Measurements from ENCODE around the gene ZNF615.

Gene ZNF615

DNA sequence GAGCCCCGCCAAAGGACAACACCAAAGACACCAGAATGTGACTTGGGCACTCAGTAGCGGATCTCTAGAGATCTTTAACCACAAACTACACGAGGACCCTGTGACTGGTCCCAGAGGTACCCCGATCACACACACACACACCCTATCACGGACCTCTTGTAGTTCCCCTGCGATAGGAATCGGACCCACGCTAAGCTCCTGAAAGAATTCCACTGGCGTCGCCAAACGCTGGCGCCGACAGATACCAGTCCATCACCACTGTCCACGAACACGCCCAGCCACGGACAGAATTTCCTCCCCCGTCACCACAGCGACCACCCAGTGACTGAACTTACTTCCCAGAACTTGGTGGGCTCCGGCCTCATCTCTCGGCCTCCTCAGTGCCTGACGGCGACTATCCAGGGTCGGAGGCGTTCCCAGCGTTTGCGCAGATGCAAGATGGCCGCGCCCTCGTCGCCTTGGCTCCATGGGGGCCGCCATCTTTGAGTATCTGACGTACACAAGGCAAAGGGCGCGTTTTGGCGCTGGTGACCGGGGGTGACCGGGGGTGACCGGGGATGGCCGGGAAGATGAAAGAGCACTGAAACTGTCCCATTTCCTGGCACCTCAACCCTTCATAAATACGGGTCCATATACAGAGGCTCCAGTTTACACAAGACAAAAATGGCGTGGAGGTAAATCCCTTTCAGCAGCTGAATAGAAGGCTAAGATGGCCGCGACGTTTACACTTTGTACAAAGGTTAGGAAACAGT lies at the start of gene ZNF615 (continued):
- TF ChIP-seq, protein P1, sequence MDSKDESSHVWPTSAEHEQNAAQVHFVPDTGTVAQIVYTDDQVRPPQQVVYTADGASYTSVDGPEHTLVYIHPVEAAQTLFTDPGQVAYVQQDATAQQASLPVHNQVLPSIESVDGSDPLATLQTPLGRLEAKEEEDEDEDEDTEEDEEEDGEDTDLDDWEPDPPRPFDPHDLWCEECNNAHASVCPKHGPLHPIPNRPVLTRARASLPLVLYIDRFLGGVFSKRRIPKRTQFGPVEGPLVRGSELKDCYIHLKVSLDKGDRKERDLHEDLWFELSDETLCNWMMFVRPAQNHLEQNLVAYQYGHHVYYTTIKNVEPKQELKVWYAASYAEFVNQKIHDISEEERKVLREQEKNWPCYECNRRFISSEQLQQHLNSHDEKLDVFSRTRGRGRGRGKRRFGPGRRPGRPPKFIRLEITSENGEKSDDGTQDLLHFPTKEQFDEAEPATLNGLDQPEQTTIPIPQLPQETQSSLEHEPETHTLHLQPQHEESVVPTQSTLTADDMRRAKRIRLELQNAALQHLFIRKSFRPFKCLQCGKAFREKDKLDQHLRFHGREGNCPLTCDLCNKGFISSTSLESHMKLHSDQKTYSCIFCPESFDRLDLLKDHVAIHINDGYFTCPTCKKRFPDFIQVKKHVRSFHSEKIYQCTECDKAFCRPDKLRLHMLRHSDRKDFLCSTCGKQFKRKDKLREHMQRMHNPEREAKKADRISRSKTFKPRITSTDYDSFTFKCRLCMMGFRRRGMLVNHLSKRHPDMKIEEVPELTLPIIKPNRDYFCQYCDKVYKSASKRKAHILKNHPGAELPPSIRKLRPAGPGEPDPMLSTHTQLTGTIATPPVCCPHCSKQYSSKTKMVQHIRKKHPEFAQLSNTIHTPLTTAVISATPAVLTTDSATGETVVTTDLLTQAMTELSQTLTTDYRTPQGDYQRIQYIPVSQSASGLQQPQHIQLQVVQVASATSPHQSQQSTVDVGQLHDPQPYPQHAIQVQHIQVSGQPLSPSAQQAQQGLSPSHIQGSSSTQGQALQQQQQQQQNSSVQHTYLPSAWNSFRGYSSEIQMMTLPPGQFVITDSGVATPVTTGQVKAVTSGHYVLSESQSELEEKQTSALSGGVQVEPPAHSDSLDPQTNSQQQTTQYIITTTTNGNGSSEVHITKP (tag by site-specific recombination; IDR thresholded peaks at IDR 0.05), result 0 out of 2 replicates have a peak, but pooled peaks have one; percentile 47
- TF ChIP-seq ZBTB6 (tag by site-specific recombination; IDR thresholded peaks at IDR 0.05) (no peak), ZNF555 (tag by site-specific recombination; conservative IDR thresholded peaks at IDR 0.05) (no peak), ZNF76 (tag by site-specific recombination; IDR thresholded peaks at IDR 0.05; ENCODE audit: borderline replicate concordance, low read depth) (peak; percentile 75; the same call in 1 of the 2 replicates), OVOL3 (tag by site-specific recombination; IDR thresholded peaks at IDR 0.05) (no peak), ZNF221 (tag by site-specific recombination; IDR thresholded peaks at IDR 0.05; ENCODE audit: borderline replicate concordance) (no peak), GLIS1 (tag by site-specific recombination; IDR thresholded peaks at IDR 0.05) (peak; percentile 78), ZSCAN30 (tag by site-specific recombination; IDR thresholded peaks at IDR 0.05) (no peak), ZFHX2 (tag by site-specific recombination; conservative IDR thresholded peaks at IDR 0.05) (0 out of 2 replicates have a peak, but pooled peaks have one; percentile 21), ZNF514 (tag by site-specific recombination; IDR thresholded peaks at IDR 0.05) (no peak), ZNF18 (tag by site-specific recombination; IDR thresholded peaks at IDR 0.05) (no peak), BCL11B (tag by site-specific recombination; IDR thresholded peaks at IDR 0.05; ENCODE audit: low read depth) (no peak; the same call in 1 of the 2 replicates), ZNF660 (tag by site-specific recombination; IDR thresholded peaks at IDR 0.05) (0 out of 2 replicates have a peak, but pooled peaks have one; percentile 54), ZNF16 (tag by site-specific recombination; IDR thresholded peaks at IDR 0.05; ENCODE audit: low read depth) (no peak), ZNF670 (tag by site-specific recombination; IDR thresholded peaks at IDR 0.05; ENCODE audit: low read depth) (no peak), ZNF658 (tag by site-specific recombination; IDR thresholded peaks at IDR 0.05) (no peak), ZNF501 (tag by site-specific recombination; IDR thresholded peaks at IDR 0.05) (peak; percentile 37; the same call in 1 of the 2 replicates), ZNF692 (tag by site-specific recombination; IDR thresholded peaks at IDR 0.05) (no peak), ZBTB48 (tag by site-specific recombination; IDR thresholded peaks at IDR 0.05) (peak; percentile 13; the same call in 1 of the 2 replicates), ZBTB17 (tag by site-specific recombination; IDR thresholded peaks at IDR 0.05) (peak; percentile 92), ZNF157 (tag by site-specific recombination; IDR thresholded peaks at IDR 0.05) (no peak)
- TF ChIP-seq, protein P2, sequence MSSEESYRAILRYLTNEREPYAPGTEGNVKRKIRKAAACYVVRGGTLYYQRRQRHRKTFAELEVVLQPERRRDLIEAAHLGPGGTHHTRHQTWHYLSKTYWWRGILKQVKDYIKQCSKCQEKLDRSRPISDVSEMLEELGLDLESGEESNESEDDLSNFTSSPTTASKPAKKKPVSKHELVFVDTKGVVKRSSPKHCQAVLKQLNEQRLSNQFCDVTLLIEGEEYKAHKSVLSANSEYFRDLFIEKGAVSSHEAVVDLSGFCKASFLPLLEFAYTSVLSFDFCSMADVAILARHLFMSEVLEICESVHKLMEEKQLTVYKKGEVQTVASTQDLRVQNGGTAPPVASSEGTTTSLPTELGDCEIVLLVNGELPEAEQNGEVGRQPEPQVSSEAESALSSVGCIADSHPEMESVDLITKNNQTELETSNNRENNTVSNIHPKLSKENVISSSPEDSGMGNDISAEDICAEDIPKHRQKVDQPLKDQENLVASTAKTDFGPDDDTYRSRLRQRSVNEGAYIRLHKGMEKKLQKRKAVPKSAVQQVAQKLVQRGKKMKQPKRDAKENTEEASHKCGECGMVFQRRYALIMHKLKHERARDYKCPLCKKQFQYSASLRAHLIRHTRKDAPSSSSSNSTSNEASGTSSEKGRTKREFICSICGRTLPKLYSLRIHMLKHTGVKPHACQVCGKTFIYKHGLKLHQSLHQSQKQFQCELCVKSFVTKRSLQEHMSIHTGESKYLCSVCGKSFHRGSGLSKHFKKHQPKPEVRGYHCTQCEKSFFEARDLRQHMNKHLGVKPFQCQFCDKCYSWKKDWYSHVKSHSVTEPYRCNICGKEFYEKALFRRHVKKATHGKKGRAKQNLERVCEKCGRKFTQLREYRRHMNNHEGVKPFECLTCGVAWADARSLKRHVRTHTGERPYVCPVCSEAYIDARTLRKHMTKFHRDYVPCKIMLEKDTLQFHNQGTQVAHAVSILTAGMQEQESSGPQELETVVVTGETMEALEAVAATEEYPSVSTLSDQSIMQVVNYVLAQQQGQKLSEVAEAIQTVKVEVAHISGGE (tag by site-specific recombination; conservative IDR thresholded peaks at IDR 0.05; ENCODE audit: low read depth), result 0 out of 2 replicates have a peak, but pooled peaks have one; percentile 26
- TF ChIP-seq, protein P3, sequence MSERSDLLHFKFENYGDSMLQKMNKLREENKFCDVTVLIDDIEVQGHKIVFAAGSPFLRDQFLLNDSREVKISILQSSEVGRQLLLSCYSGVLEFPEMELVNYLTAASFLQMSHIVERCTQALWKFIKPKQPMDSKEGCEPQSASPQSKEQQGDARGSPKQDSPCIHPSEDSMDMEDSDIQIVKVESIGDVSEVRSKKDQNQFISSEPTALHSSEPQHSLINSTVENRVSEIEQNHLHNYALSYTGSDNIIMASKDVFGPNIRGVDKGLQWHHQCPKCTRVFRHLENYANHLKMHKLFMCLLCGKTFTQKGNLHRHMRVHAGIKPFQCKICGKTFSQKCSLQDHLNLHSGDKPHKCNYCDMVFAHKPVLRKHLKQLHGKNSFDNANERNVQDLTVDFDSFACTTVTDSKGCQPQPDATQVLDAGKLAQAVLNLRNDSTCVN (tag by site-specific recombination; optimal IDR thresholded peaks at IDR 0.05), result peak; percentile 20
- TF ChIP-seq, protein P4, sequence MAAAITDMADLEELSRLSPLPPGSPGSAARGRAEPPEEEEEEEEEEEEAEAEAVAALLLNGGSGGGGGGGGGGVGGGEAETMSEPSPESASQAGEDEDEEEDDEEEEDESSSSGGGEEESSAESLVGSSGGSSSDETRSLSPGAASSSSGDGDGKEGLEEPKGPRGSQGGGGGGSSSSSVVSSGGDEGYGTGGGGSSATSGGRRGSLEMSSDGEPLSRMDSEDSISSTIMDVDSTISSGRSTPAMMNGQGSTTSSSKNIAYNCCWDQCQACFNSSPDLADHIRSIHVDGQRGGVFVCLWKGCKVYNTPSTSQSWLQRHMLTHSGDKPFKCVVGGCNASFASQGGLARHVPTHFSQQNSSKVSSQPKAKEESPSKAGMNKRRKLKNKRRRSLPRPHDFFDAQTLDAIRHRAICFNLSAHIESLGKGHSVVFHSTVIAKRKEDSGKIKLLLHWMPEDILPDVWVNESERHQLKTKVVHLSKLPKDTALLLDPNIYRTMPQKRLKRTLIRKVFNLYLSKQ (tag by site-specific recombination; IDR thresholded peaks at IDR 0.05; ENCODE audit: borderline replicate concordance), result no peak

All from HEK293 (cell line).